Activated effector memory CD4-positive, alpha-beta T cell treated with Interleukin-2 at 50 U/mL for 16 hours (primary cell): ENCODE results near the gene EFNA5.

ENCODE experiments used
- DNase-seq: peaks from one replicate; pipeline ENCODE4 v3.0.0-alpha.2; 2020

EFNA5 gene

GRCh38 chr5:107414802-107415201, 255.9 kb downstream of the EFNA5 start:
- DNase-seq, result no peak

GRCh38 chr5:107413754-107414153, 257.0 kb downstream of the EFNA5 start:
- DNase-seq, result no peak

- no peak for DNase-seq
Observed at GRCh38 chr5:107408564-107408963, 262.2 kb downstream of the EFNA5 start.

- no peak for DNase-seq
Observed at GRCh38 chr5:107407713-107408298, 262.9 kb downstream of the EFNA5 start.

GRCh38 chr5:107404595-107405374, 266.0 kb downstream of the EFNA5 start:
- no peak for DNase-seq

- no peak for DNase-seq
Observed at GRCh38 chr5:107403228-107403953, 267.3 kb downstream of the EFNA5 start.

GRCh38 chr5:107402434-107403227, 268.1 kb downstream of the EFNA5 start:
- DNase-seq, result no peak

- DNase-seq, result no peak
Observed at GRCh38 chr5:107401470-107402122, 269.1 kb downstream of the EFNA5 start.

- no peak for DNase-seq
Observed at GRCh38 chr5:107400328-107400727, 270.4 kb downstream of the EFNA5 start.

- no peak for DNase-seq
Observed at GRCh38 chr5:107398703-107399102, 272.0 kb downstream of the EFNA5 start.

GRCh38 chr5:107396351-107396690, 274.4 kb downstream of the EFNA5 start:
- no peak for DNase-seq

GRCh38 chr5:107395632-107396350, 274.9 kb downstream of the EFNA5 start:
- no peak for DNase-seq

- no peak for DNase-seq
Observed at GRCh38 chr5:107393851-107394250, 276.9 kb downstream of the EFNA5 start.

GRCh38 chr5:107391787-107392186, 278.9 kb downstream of the EFNA5 start:
- no peak for DNase-seq

GRCh38 chr5:107389775-107390148, 281.0 kb downstream of the EFNA5 start:
- no peak for DNase-seq

GRCh38 chr5:107389130-107389774, 281.5 kb downstream of the EFNA5 start:
- DNase-seq, result no peak

- no peak for DNase-seq
Observed at GRCh38 chr5:107388141-107388861, 282.4 kb downstream of the EFNA5 start.

GRCh38 chr5:107387526-107388140, 283.1 kb downstream of the EFNA5 start:
- no peak for DNase-seq

- DNase-seq, result no peak
Observed at GRCh38 chr5:107385708-107386107, 285.0 kb downstream of the EFNA5 start.

- no peak for DNase-seq
Observed at GRCh38 chr5:107384256-107384655, 286.5 kb downstream of the EFNA5 start.
